ENCODE data around the gene KANK3. TPM values are rescaled to one million over a fixed set of nuclear protein-coding genes. Genes with fewer than 3 reads are reported as not detected.
A peak's percentile ranks its signal among the peaks of the same experiment; 100 is the strongest.

KANK3 gene
- total RNA-seq, 1 experiment from 2014 or later: 7.7 TPM

GRCh38 chr19:8373867-8374813 lies 31.1 kb upstream of the KANK3 start:
- Histone ChIP-seq H2BK12ac (ENCODE audit: insufficient read length, low read depth, low read length) (no peak overlapping the region), H4K20me1 (ENCODE audit: control insufficient read depth, insufficient read depth, insufficient read length) (no peaks in the 10 kb centered on the region), H3K56ac (ENCODE audit: insufficient read length, low read depth, low read length) (no peak overlapping the region), H3K18ac (ENCODE audit: insufficient read length, low read depth, low read length) (no peak overlapping the region), H3K23me2 (ENCODE audit: insufficient read length, low read depth, low read length, poor library complexity, severe bottlenecking) (no peaks in the 10 kb centered on the region), H2BK15ac (ENCODE audit: low read depth, low read length) (no peak overlapping the region), H3K4ac (ENCODE audit: low read depth, low read length) (no peak overlapping the region), H3K27ac (ENCODE audit: insufficient read length, low read depth, low read length) (no peak overlapping the region), H2AK5ac (ENCODE audit: insufficient read length, low read length) (no peak overlapping the region), H4K8ac (replicated peaks; ENCODE audit: insufficient read length, low read depth, low read length) (no peak overlapping the region), H3K79me2 (ENCODE audit: insufficient read depth, low read length) (no peaks in the 10 kb centered on the region), H3K14ac (ENCODE audit: insufficient read depth, low read length) (no peak overlapping the region), H2BK5ac (ENCODE audit: insufficient read length, low read length) (no peak overlapping the region), H2AFZ (ENCODE audit: low read length) (no peak overlapping the region), H3K4me2 (ENCODE audit: insufficient read depth, insufficient read length, low read length) (no peak overlapping the region), H3K23ac (ENCODE audit: insufficient read length, low read depth, low read length) (no peak overlapping the region), H3K27me3 (ENCODE audit: insufficient read depth, low read length) (no peaks in the 10 kb centered on the region), H2BK120ac (ENCODE audit: low read depth, low read length, poor library complexity, severe bottlenecking) (no peak overlapping the region), H3K4me1 (ENCODE audit: insufficient read depth, low read length) (no peaks in the 10 kb centered on the region), H3T11ph (ENCODE audit: low read length) (no peak overlapping the region), H3K79me1 (ENCODE audit: insufficient read depth, low read depth, low read length, poor library complexity, severe bottlenecking) (no peaks in the 10 kb centered on the region), H4K5ac (ENCODE audit: insufficient read length, low read depth, low read length) (no peak overlapping the region), H3K9ac (ENCODE audit: extremely low read depth, insufficient read length, low read length) (no peak overlapping the region), H2BK20ac (ENCODE audit: low read depth, low read length, poor library complexity, severe bottlenecking) (no peak overlapping the region), H3K9me3 (ENCODE audit: control insufficient read depth, low read depth, low read length) (no peaks in the 10 kb centered on the region), H4K91ac (ENCODE audit: insufficient read length, low read depth, low read length) (no peak overlapping the region)
- Mint-ChIP-seq H3K27me3 (ENCODE audit: low read depth) (no peaks in the 10 kb centered on the region), H3K4me1 (peaks cover 2 to 3% of the 10 kb centered on the region in 2 experiments; a peak in 1 of 4 replicates), H3K27ac (peak overlapping the region in 1 of 3 experiments; percentile 22; a peak in 1 of 7 replicates), H3K4me3 (no peak overlapping the region), H3K9me3 (peaks cover 0 to 3% of the 10 kb centered on the region in 2 experiments; a peak in 3 of 5 replicates), H3K36me3 (ENCODE audit: insufficient read depth in 1 of 3, low read depth in 3 of 3) (peaks cover 10 to 28% (median 22%) of the 10 kb centered on the region in 3 experiments; a peak in 6 of 7 replicates)
- no peak for DNase-seq
- WGBS (ENCODE audit: extremely low coverage, insufficient read length, low lambda C conversion rate): no CpG with 5 or more reads among the region's 26 CpGs
- TF ChIP-seq CTCF (conservative IDR thresholded peaks at IDR 0.05): no peak; the same call in 2 of the 3 replicates
